DOHH2 (cell line): Measurements from ENCODE around the gene PCDHB1.

Source experiments
- H3F3A ChIP-seq: fragments of 200-600 bp; sonication (generic), shearing (Covaris generic); 2 replicates; pipeline ENCODE4 v1.6.0; 2016; ENCODE audit warnings: antibody characterized with exemption, mild to moderate bottlenecking; ENCODE audit not compliant: control insufficient read depth, insufficient read depth
- H3K27ac ChIP-seq: fragments of 200-600 bp; sonication (generic); 2 replicates; pipeline ENCODE4 v1.5.1; 2014; ENCODE audit warnings: low read depth, mild to moderate bottlenecking, low read length, moderate library complexity
- H3K27me3 ChIP-seq: fragments of 200-600 bp; sonication (generic); 2 replicates; pipeline ENCODE4 v1.6.1; 2014; ENCODE audit warnings: mild to moderate bottlenecking, low read length, mixed read lengths; ENCODE audit not compliant: control insufficient read depth
- H3K36me3 ChIP-seq: fragments of 200-600 bp; sonication (generic); 2 replicates; pipeline ENCODE4 v1.6.1; 2014; ENCODE audit warnings: mild to moderate bottlenecking, low read length, moderate library complexity, mixed read lengths; ENCODE audit not compliant: control insufficient read depth
- H3K4me1 ChIP-seq: fragments of 200-600 bp; sonication (generic); 2 replicates; pipeline ENCODE4 v1.6.1; 2014; ENCODE audit warnings: mild to moderate bottlenecking, low read length, mixed read lengths; ENCODE audit not compliant: control insufficient read depth
- H3K4me2 ChIP-seq: fragments of 200-600 bp; sonication (generic); 2 replicates; pipeline ENCODE4 v1.6.0; 2014; ENCODE audit warnings: mild to moderate bottlenecking, low read length, moderate library complexity
- H3K4me3 ChIP-seq: fragments of 200-600 bp; sonication (generic); 2 replicates; pipeline ENCODE4 v1.5.1; 2014; ENCODE audit warnings: mild to moderate bottlenecking, low read length, mixed read lengths
- H3K79me2 ChIP-seq: fragments of 200-600 bp; sonication (generic); 2 replicates; pipeline ENCODE4 v1.6.1; 2014; ENCODE audit warnings: mild to moderate bottlenecking, low read length, mixed read lengths; ENCODE audit not compliant: control insufficient read depth
- H3K9me2 ChIP-seq: fragments of 200-600 bp; sonication (generic); replicated peaks from 2 replicates; pipeline ENCODE4 v1.6.1; 2014; ENCODE audit warnings: mild to moderate bottlenecking, low read length, mixed read lengths; ENCODE audit not compliant: control insufficient read depth
- H3K9me3 ChIP-seq: fragments of 200-600 bp; sonication (generic); 2 replicates; pipeline ENCODE4 v1.6.1; 2014; ENCODE audit warnings: antibody characterized with exemption, low read length, mixed read lengths; ENCODE audit not compliant: control insufficient read depth, insufficient read depth
- H4K20me1 ChIP-seq: fragments of 200-600 bp; sonication (generic); 2 replicates; pipeline ENCODE4 v1.6.0; 2014; ENCODE audit warnings: low read depth, mild to moderate bottlenecking, antibody characterized with exemption, low read length, moderate library complexity; ENCODE audit not compliant: control insufficient read depth, insufficient read depth
- CTCF ChIP-seq: fragments of 200-600 bp; sonication (generic); IDR thresholded peaks from one replicate; pipeline ENCODE4 v1.5.1; 2014; ENCODE audit warnings: antibody characterized with exemption, mild to moderate bottlenecking, low read depth, low read length; ENCODE audit not compliant: poor library complexity, severe bottlenecking
- EZH2phosphoT487 ChIP-seq: fragments of 200-600 bp; sonication (generic); IDR thresholded peaks from 2 replicates; pipeline ENCODE4 v1.6.1; 2017; ENCODE audit warnings: borderline replicate concordance, mild to moderate bottlenecking, antibody characterized with exemption, low read length, moderate library complexity, mixed read lengths

Gene PCDHB1

DNA sequence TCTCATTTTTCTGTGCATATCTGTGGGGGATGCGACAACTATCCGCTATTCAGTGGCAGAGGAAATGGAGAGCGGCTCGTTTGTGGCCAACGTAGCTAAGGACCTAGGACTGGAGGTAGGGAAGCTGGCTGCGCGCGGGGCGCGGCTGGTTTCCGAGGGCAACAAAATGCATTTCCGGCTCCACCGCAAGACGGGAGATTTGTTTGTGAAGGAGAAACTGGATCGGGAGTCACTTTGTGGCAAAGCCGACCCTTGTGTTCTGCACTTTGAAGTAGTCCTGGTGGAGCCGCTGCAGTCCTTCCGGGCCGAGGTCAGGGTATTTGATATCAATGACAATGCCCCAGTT is 320 bp downstream of the PCDHB1 start:
- Histone ChIP-seq H3K4me2 (no peak overlapping the region), H3K9me2 (no peaks in the 10 kb centered on the region), H3K4me3 (no peak overlapping the region), H3K36me3 (no peaks in the 10 kb centered on the region), H3K27ac (no peak overlapping the region), H3K27me3 (no peaks in the 10 kb centered on the region), H4K20me1 (no peaks in the 10 kb centered on the region), H3K79me2 (no peaks in the 10 kb centered on the region), H3F3A (no peaks in the 10 kb centered on the region), H3K4me1 (no peaks in the 10 kb centered on the region), H3K9me3 (no peaks in the 10 kb centered on the region)
- TF ChIP-seq EZH2phosphoT487 (no peak), CTCF (no peak)

GRCh38 chr5:141077826-141078225 is 26.7 kb downstream of the PCDHB1 start:
- Histone ChIP-seq H4K20me1 (no peaks in the 10 kb centered on the region), H3K4me2 (no peak overlapping the region), H3K9me2 (no peaks in the 10 kb centered on the region), H3K27me3 (no peaks in the 10 kb centered on the region), H3F3A (no peaks in the 10 kb centered on the region), H3K9me3 (no peaks in the 10 kb centered on the region), H3K27ac (no peak overlapping the region), H3K79me2 (no peaks in the 10 kb centered on the region), H3K36me3 (no peaks in the 10 kb centered on the region), H3K4me1 (no peaks in the 10 kb centered on the region), H3K4me3 (no peak overlapping the region)
- TF ChIP-seq CTCF (no peak), EZH2phosphoT487 (no peak)

- TF ChIP-seq EZH2phosphoT487 (no peak), CTCF (no peak)
- H3K79me2 ChIP-seq = no peaks in the 10 kb centered on the region
Observed at GRCh38 chr5:141082228-141082627, 31.1 kb downstream of the PCDHB1 start.

GRCh38 chr5:141084487-141084989 is 33.4 kb downstream of the PCDHB1 start:
- Histone ChIP-seq H3K9me2 (no peaks in the 10 kb centered on the region), H3K4me3 (peak overlapping the region; percentile 52), H4K20me1 (no peaks in the 10 kb centered on the region), H3K79me2 (no peaks in the 10 kb centered on the region), H3F3A (no peaks in the 10 kb centered on the region), H3K27ac (no peak overlapping the region), H3K9me3 (no peaks in the 10 kb centered on the region), H3K36me3 (no peaks in the 10 kb centered on the region), H3K4me1 (no peaks in the 10 kb centered on the region), H3K4me2 (peak overlapping the region; percentile 44), H3K27me3 (peaks cover 13% of the 10 kb centered on the region)
- no peak for TF ChIP-seq EZH2phosphoT487
- TF ChIP-seq CTCF = peak; percentile 36

More at GRCh38 chr5:141082228-141082627, 31.1 kb downstream of the PCDHB1 start:
- Histone ChIP-seq H3K4me3 (no peak overlapping the region), H3K9me3 (no peaks in the 10 kb centered on the region), H3K4me2 (no peak overlapping the region), H3K4me1 (no peaks in the 10 kb centered on the region), H3F3A (no peaks in the 10 kb centered on the region), H3K27ac (no peak overlapping the region), H3K27me3 (peaks cover 2% of the 10 kb centered on the region; the same call in 1 of the 2 replicates), H4K20me1 (no peaks in the 10 kb centered on the region), H3K36me3 (no peaks in the 10 kb centered on the region), H3K9me2 (no peaks in the 10 kb centered on the region)
